GM12878 (cell line): Measurements from ENCODE around the gene CKLF. TPM values are rescaled to one million over a fixed set of nuclear protein-coding genes. Genes with fewer than 3 reads are reported as not detected.

Experiments used
- ATAC-seq: fragments of 200-7000 bp; cut with Tn5 transposase; 3 replicates; pipeline ENCODE4 v1.9.1; 2020; ENCODE audit warnings: mild to moderate bottlenecking, moderate library complexity
- BruUV-seq: library from RNA; stranded (reverse); fragments of 400-500 nt; replicated peaks from 2 replicates; lab custom pipeline; 2021; lab: Mats Ljungman, UMichigan
- CTCF ChIA-PET: fragments of 300-600 bp; sonication (Branson Sonifier 250); formaldehyde crosslinking; extraction: SDS; loops from one replicate; lab custom pipeline; 2021; ENCODE audit warnings: inconsistent platforms; lab: Yijun Ruan, JAX
- POLR2A ChIA-PET: fragments of 350-600 bp; formaldehyde crosslinking; extraction: SDS; loops from one replicate; lab custom pipeline; 2021; ENCODE audit warnings: inconsistent platforms; lab: Charles Lee
- RAD21 ChIA-PET: fragments of 300-600 bp; sonication (Branson Sonifier 250); formaldehyde crosslinking; loops from one replicate; lab custom pipeline; 2023; ENCODE audit warnings: antibody characterized with exemption; ENCODE audit not compliant: unreplicated experiment; lab: Charles Lee
- SMC1A ChIA-PET: fragments of 300-600 bp; sonication (Branson Sonifier 250); formaldehyde crosslinking; loops from one replicate; lab custom pipeline; 2023; ENCODE audit not compliant: unreplicated experiment, uncharacterized antibody; lab: Charles Lee
- DNase-seq: peaks from one replicate; pipeline ENCODE4 v3.0.0-alpha.2; 2011; ENCODE audit warnings: low read depth, low spot score
- FAIRE-seq: peaks from 3 replicates; lab custom pipeline; 2011; peaks lifted over from hg19 to GRCh38; lab: Jason Lieb, UNC
- H2AFZ ChIP-seq: 2 replicates; pipeline ENCODE4 v1.6.0; 2011; ENCODE audit warnings: low read depth, low read length, control low read depth; ENCODE audit not compliant: control insufficient read depth
- H3K27ac ChIP-seq: 2 replicates; pipeline ENCODE4 v1.5.1; 2011; ENCODE audit warnings: control low read depth; ENCODE audit not compliant: control insufficient read depth, insufficient read depth
- H3K27me3 ChIP-seq, 2 experiments: replicated peaks in 1 of 2; 2 replicates each; pipeline versions ENCODE4 v1.6.0 to v1.6.1; 2011; ENCODE audit warnings: low read length in 1 of 2; ENCODE audit not compliant: control insufficient read depth in 2 of 2, insufficient read depth in 2 of 2
- H3K36me3 ChIP-seq, 2 experiments: 2 replicates each; pipeline ENCODE4 v1.5.1; 2011; ENCODE audit warnings: low read length in 1 of 2; ENCODE audit not compliant: control insufficient read depth in 2 of 2, insufficient read depth in 2 of 2
- H3K4me1 ChIP-seq: 2 replicates; pipeline ENCODE4 v1.6.1; 2011; ENCODE audit warnings: mild to moderate bottlenecking, low read length, moderate library complexity, mixed read lengths; ENCODE audit not compliant: control insufficient read depth, insufficient read depth
- H3K4me2 ChIP-seq: 2 replicates; pipeline ENCODE4 v1.6.0; 2011; ENCODE audit warnings: control low read depth; ENCODE audit not compliant: control insufficient read depth, insufficient read depth
- H3K4me3 ChIP-seq: fragments of 200-600 bp; sonication (generic); 2 replicates; pipeline ENCODE4 v1.5.1; 2016
- H3K79me2 ChIP-seq: 2 replicates; pipeline ENCODE4 v1.6.0; 2011; ENCODE audit warnings: low read length; ENCODE audit not compliant: control insufficient read depth, insufficient read depth
- H3K9ac ChIP-seq: 2 replicates; pipeline ENCODE4 v1.8.0; 2011; ENCODE audit warnings: low read length, control low read depth, mixed read lengths; ENCODE audit not compliant: control insufficient read depth, insufficient read depth
- H3K9me3 ChIP-seq: replicated peaks from 3 replicates; pipeline ENCODE4 v1.5.1; 2011; ENCODE audit warnings: mild to moderate bottlenecking, low read length; ENCODE audit not compliant: control insufficient read depth, insufficient read depth
- H4K20me1 ChIP-seq: 2 replicates; pipeline ENCODE4 v1.6.0; 2011; ENCODE audit not compliant: control insufficient read depth, insufficient read depth
- BMI1 ChIP-seq: fragments of 450-650 bp; IDR thresholded peaks from 2 replicates; pipeline ENCODE4 v1.6.1; 2016; ENCODE audit warnings: mild to moderate bottlenecking, moderate library complexity, borderline replicate concordance
- CBX3 ChIP-seq: fragments of 200-600 bp; sonication (generic); IDR thresholded peaks from 2 replicates; pipeline ENCODE4 v1.6.1; 2016; ENCODE audit warnings: low read depth, borderline replicate concordance
- CBX5 ChIP-seq: sonication (generic); IDR thresholded peaks from 2 replicates; pipeline ENCODE4 v1.6.1; 2016; ENCODE audit warnings: low read depth, moderate library complexity, mild to moderate bottlenecking, inconsistent platforms
- HDAC2 ChIP-seq: fragments of 200-600 bp; sonication (generic); IDR thresholded peaks from 2 replicates; pipeline ENCODE4 v1.6.1; 2017
- HDAC6 ChIP-seq: fragments of 200-600 bp; sonication (generic); IDR thresholded peaks from one replicate; pipeline ENCODE4 v1.8.0; 2017; ENCODE audit warnings: antibody characterized with exemption; ENCODE audit not compliant: unreplicated experiment
- HDGF ChIP-seq: fragments of 450-650 bp; IDR thresholded peaks from 2 replicates; pipeline ENCODE4 v1.6.1; 2016; ENCODE audit warnings: antibody characterized with exemption
- MEF2B ChIP-seq: fragments of 450-650 bp; IDR thresholded peaks from 2 replicates; pipeline ENCODE4 v1.6.1; 2018; ENCODE audit warnings: mild to moderate bottlenecking, moderate library complexity; ENCODE audit not compliant: partially characterized antibody, poor library complexity, severe bottlenecking
- MTA2 ChIP-seq: fragments of 450-650 bp; IDR thresholded peaks from 2 replicates; pipeline ENCODE4 v1.6.1; 2016; ENCODE audit warnings: low read depth, mild to moderate bottlenecking, moderate library complexity
- NR2C1 ChIP-seq: fragments of 450-650 bp; IDR thresholded peaks from 2 replicates; pipeline ENCODE4 v1.6.1; 2017; ENCODE audit warnings: antibody characterized with exemption, mild to moderate bottlenecking, moderate library complexity
- RUNX3 ChIP-seq: IDR thresholded peaks from 2 replicates; pipeline ENCODE4 v1.6.1; 2012; ENCODE audit warnings: low read length, inconsistent platforms
- SIN3A ChIP-seq: IDR thresholded peaks from 2 replicates; pipeline ENCODE4 v1.6.1; 2012; ENCODE audit warnings: low read depth, low read length, improper control_type of control experiment
- YY1 ChIP-seq: IDR thresholded peaks from 2 replicates; pipeline ENCODE4 v1.6.1; 2011; ENCODE audit warnings: low read depth, mild to moderate bottlenecking, low read length
- ZNF384 ChIP-seq: IDR thresholded peaks from 2 replicates; pipeline ENCODE4 v1.6.1; 2012; ENCODE audit warnings: low read depth, mild to moderate bottlenecking, low read length, improper control_type of control experiment, borderline replicate concordance
- ZNF622 ChIP-seq: fragments of 450-650 bp; IDR thresholded peaks from 2 replicates; pipeline ENCODE4 v1.6.1; 2017; ENCODE audit warnings: mild to moderate bottlenecking, inconsistent platforms
- WGBS: methylation state at CpG from one replicate; pipeline ENCODE4 v1.1.6; 2016; ENCODE audit warnings: low lambda C conversion rate; ENCODE audit not compliant: insufficient replicate concordance, insufficient coverage; ENCODE audit errors: missing lambda C conversion rate; 5-methylcytosine and 5-hydroxymethylcytosine counted together
- in situ Hi-C: fragments of 300-500 bp; cut with MboI; formaldehyde crosslinking; loops from 9 replicates; pipeline ENCODE4 v1.14.3; 2018; ENCODE audit warnings: mixed read lengths
- intact Hi-C: fragments of 100-400 bp; cut with micrococcal nuclease; formaldehyde crosslinking; loops from one replicate; pipeline ENCODE4 v1.14.2; 2022; ENCODE audit not compliant: unreplicated experiment
- polyA plus RNA-seq, 11 experiments: library from polyadenylated mRNA; depleted of rRNA in 4 of 11; unstranded in 6 of 11; stranded (reverse) in 5 of 11; fragments of >200 nt; fragmentation: Nextera tagmentation in 4 of 11; fragmentation: Illumina TruSeq in 1 of 11; extraction: Ambion mirVana in 4 of 11; extraction: Trizol in 1 of 11; gene quantifications; 1 replicate in 1 of 11; 2 replicates in 10 of 11; pipeline versions ENCODE4 v1.2.1 to v1.2.3, GENCODE V29; 2011 to 2016; ENCODE audit warnings: inconsistent platforms in 2 of 11, missing spikeins in 2 of 11, low read depth in 1 of 11
- total RNA-seq, 4 experiments: library from RNA; depleted of rRNA in 3 of 4; stranded (reverse); fragments of >200 nt in 3 of 4; fragmentation: Illumina TruSeq in 1 of 4; extraction: Trizol in 1 of 4; gene quantifications; 2 replicates each; pipeline versions ENCODE4 v1.2.1 to v1.2.3, GENCODE V29; 2013 to 2021
- TF ChIP-seq, protein P1 (sequence below): fragments of 450-650 bp; IDR thresholded peaks from 2 replicates; pipeline ENCODE4 v1.6.1; 2017; ENCODE audit warnings: mild to moderate bottlenecking
- TF ChIP-seq, protein P2 (sequence below): IDR thresholded peaks from 2 replicates; pipeline ENCODE4 v1.6.1; 2012; ENCODE audit warnings: low read depth, low read length, improper control_type of control experiment

CKLF gene
- total and polyA plus RNA-seq, 10 of the 15 experiments (the other 5 are each of a cell fraction or from before 2014, with no cell fraction given) = 40.8 to 193 (median 109) TPM

DNA sequence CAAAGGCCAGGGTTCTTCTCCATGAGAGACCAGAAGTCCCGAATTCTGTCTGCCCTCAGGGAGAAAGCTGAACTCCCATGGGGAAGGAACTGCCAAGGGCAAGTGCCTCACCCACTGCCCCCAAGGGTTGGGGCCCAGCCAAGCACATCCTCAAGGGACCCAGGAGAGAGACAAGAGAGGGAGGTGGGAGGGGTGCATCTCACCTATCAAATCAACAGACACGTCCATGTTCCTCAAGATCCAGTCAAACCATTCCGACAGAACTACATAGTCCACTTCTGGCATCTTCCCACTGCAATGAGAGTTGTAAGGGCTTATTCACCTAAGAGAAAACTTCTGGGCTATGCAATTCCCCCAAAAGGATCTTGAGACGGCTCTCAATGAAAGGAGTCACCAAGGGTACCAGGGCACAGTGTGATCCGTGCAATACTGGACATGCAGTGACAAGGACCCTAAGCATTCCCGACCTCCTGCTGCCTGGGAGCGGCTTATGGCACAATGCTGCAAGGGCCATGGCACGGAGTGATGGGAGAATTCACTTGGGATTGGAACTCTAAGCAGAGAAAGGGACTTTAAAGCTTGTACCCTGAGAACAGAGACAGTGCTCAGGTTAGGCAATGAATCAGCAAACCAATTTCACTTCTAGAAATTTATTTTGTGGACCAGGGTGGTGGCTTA is 34.7 kb upstream of the CKLF start:
- Histone ChIP-seq H3K27ac (peak overlapping the region; percentile 84), H3K79me2 (no peaks in the 10 kb centered on the region), H3K9me3 (no peaks in the 10 kb centered on the region), H3K9ac (peak overlapping the region; percentile 65), H2AFZ (no peak overlapping the region), H3K36me3 (no peaks in the 10 kb centered on the region; a peak in 1 of 4 replicates), H3K4me1 (peaks cover 57% of the 10 kb centered on the region), H3K4me3 (peak overlapping the region; percentile 11; the same call in 1 of the 2 replicates)
- ATAC-seq (no peak), FAIRE-seq (no peak), DNase-seq (no peak)
- SMC1A ChIA-PET = interaction anchor here (0.8 to 2.5 kb wide), 11 partner anchors 8 to 113 kb away, joined by 3 to 19 read pairs (median 3); partner anchors contain the start of genes CKLF and TK2
- POLR2A ChIA-PET = interaction anchor here (0.7 to 1.2 kb wide), 3 partner anchors 22 to 44 kb away, joined by 3 to 5 read pairs (median 4); no protein-coding TSS in a partner anchor
- intact Hi-C loops = loop anchor here (2.0 kb wide), 2 partner anchors 35 to 87 kb away; partner anchors contain the start of gene CMTM3
- CTCF ChIA-PET = interaction anchor here (0.9 to 1.7 kb wide), 6 partner anchors 34 to 91 kb away, joined by 3 to 6 read pairs (median 4); partner anchors contain the start of gene CKLF
- WGBS = 65% methylated on average over 8 of the region's 8 CpGs
- TF ChIP-seq, protein P1, sequence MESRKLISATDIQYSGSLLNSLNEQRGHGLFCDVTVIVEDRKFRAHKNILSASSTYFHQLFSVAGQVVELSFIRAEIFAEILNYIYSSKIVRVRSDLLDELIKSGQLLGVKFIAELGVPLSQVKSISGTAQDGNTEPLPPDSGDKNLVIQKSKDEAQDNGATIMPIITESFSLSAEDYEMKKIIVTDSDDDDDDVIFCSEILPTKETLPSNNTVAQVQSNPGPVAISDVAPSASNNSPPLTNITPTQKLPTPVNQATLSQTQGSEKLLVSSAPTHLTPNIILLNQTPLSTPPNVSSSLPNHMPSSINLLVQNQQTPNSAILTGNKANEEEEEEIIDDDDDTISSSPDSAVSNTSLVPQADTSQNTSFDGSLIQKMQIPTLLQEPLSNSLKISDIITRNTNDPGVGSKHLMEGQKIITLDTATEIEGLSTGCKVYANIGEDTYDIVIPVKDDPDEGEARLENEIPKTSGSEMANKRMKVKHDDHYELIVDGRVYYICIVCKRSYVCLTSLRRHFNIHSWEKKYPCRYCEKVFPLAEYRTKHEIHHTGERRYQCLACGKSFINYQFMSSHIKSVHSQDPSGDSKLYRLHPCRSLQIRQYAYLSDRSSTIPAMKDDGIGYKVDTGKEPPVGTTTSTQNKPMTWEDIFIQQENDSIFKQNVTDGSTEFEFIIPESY = no peak
- TF ChIP-seq HDAC2 = 0 out of 2 replicates have a peak, but pooled peaks have one; percentile 11
- no peak for TF ChIP-seq CBX3
- 0 out of 2 replicates have a peak, but pooled peaks have one; percentile 41 for TF ChIP-seq SIN3A
- no peak for TF ChIP-seq YY1
- TF ChIP-seq ZNF622 = no peak
- TF ChIP-seq BMI1 = no peak
- TF ChIP-seq CBX5 = no peak
- TF ChIP-seq HDAC6 = no peak
- TF ChIP-seq, protein P2, sequence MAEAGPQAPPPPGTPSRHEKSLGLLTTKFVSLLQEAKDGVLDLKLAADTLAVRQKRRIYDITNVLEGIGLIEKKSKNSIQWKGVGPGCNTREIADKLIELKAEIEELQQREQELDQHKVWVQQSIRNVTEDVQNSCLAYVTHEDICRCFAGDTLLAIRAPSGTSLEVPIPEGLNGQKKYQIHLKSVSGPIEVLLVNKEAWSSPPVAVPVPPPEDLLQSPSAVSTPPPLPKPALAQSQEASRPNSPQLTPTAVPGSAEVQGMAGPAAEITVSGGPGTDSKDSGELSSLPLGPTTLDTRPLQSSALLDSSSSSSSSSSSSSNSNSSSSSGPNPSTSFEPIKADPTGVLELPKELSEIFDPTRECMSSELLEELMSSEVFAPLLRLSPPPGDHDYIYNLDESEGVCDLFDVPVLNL = no peak
- TF ChIP-seq MTA2 = no peak
- no peak for TF ChIP-seq RUNX3
- TF ChIP-seq NR2C1 = no peak
- TF ChIP-seq ZNF384 = no peak
- no peak for TF ChIP-seq HDGF
- peak; percentile 56 for TF ChIP-seq MEF2B
- TF ChIP-seq, all 136 proteins: peak for 3
- RAD21 ChIA-PET = interaction anchor here (0.8 to 1.7 kb wide), 6 partner anchors 9 to 111 kb away, joined by 3 to 8 read pairs (median 4); partner anchors contain the start of gene CKLF
- Histone ChIP-seq H4K20me1 (no peaks in the 10 kb centered on the region), H3K4me2 (peak overlapping the region; percentile 99), H3K27me3 (no peaks in the 10 kb centered on the region)
- BruUV-seq = no TSS peak
- in situ Hi-C loops = no loop called here
